Measurements from ENCODE around the gene FAM234A.

The FAM234A gene

GRCh38 chr16:270381-271255, 36.0 kb downstream of the FAM234A start:
- no peak overlapping the region for H3K4me3 ChIP-seq (ENCODE audit: control insufficient read depth, low read depth, low read length)
- no peak for TF ChIP-seq CTCF (conservative IDR thresholded peaks at IDR 0.05; ENCODE audit: control insufficient read depth, insufficient read depth, low read depth, low read length)
- DNase-seq (ENCODE audit: low read depth), result no peak

DNA sequence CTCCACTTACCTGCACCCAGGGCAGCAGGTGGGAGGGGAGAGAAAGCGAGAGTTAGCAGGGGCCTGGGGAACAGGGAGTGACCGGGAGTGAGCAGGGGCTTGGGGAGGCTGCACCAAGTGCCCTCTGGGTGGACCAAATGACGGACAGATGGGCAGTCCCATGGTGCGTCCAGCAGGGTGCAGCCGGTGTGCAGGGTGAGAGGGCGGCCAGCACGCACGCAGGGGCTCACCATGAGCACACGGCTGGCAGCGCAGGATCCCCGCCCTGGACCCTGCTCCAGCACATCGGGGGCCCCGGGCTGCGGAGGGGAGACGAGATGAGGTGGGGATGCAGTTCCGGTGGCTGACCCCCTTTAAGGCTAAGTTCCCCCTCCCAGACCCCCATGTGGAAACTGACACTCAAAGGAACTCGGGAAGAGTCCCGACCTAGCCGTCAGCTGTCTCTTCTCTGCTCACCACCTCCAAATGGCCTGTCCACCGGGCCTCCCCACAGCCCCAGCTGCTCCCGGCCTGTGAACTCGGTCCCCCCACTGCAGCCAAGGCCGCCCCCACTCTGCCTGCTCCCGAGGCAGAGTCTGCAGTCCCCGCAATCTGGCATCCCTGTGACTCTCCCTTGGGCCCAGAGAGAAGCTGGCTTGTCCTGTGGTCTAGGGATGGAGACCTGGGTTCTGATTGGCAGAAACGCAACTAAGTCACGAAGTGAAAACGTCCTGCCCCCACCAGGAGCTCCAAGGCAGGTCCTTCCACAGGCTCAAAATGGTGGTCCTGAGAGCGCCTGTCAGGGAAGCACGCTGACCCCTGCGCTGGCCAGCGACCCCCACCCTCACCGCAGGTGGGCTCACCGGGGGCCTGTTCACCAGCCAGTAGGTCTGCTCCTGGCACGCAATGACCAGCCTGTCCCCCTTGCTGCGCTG, 38.3 kb downstream of the FAM234A start:
- no peak for DNase-seq (ENCODE audit: low read depth)
- no peak overlapping the region for H3K4me3 ChIP-seq (ENCODE audit: control insufficient read depth, low read depth, low read length)
- TF ChIP-seq CTCF (conservative IDR thresholded peaks at IDR 0.05; ENCODE audit: control insufficient read depth, insufficient read depth, low read depth, low read length), result no peak

DNA sequence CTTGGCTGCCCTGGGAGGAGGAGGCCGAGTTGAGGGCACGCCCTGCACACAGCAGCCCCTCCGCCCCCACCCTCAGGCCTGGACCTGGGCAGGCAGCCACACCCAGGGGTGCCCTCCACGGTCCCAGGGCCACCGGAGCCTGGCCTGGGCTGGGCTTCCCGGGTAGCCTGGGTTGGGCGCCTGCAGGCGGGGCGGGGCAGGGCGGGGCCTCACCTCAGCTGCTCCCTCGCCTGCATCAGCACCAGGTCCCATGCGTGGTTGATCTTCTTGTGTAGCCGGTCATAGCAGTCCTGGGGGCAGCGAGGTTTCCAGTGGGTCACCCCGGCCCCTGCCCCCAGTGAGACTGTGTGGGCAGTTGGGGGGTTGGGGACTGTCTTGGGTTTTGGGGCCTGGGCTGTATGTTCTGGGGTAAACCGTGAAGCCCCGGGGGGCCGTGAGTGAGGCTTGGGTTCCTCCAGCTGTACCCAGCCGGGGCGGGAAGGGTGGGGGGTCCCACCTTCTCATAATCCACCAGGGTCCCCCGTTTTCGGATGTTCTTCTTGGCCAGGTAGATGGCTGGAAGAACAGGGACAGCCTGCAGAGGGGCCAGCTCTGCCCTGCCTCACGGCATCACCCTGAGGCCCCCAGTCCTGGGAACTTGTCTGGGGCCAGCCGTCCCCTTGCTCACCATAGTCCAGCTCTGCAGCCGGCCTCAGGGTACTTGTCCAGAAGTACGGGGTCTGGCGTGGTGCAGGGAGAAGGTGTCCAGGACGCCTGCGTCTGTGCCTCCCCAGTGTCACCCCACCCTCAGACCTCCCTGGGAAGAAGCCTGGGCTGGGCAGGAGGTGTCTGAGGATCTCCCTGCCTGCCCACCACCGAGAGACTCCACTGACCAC, 39.2 kb downstream of the FAM234A start:
- H3K4me3 ChIP-seq (ENCODE audit: control insufficient read depth, low read depth, low read length), result no peak overlapping the region
- no peak for TF ChIP-seq CTCF (conservative IDR thresholded peaks at IDR 0.05; ENCODE audit: control insufficient read depth, insufficient read depth, low read depth, low read length)
- no peak for DNase-seq (ENCODE audit: low read depth)

GRCh38 chr16:275041-275641, 40.5 kb downstream of the FAM234A start:
- no peak overlapping the region for H3K4me3 ChIP-seq (ENCODE audit: control insufficient read depth, low read depth, low read length)
- no peak for DNase-seq (ENCODE audit: low read depth)
- no peak for TF ChIP-seq CTCF (conservative IDR thresholded peaks at IDR 0.05; ENCODE audit: control insufficient read depth, insufficient read depth, low read depth, low read length)

DNA sequence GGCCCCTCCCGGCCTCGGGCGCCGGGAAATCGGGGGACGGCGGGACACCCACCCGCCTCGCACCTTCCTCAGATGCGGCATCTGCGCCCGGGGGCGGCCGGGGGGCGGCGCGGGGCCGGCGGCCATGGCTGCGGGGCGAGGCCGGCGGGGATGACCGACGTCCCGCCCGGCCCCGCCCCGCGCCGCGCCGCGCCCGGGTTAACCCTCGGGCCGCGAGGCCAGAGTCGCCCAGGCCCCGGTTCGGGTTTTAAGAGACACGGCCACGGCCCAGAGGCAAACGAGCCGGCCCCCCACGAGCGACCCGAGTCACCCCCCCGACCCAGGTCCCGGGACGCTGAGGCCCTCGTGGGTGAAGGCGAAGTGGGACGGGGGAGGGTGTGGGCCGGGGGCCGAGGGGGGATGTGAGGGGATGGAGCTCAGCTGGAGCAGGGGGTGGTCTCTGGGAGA, 41.2 kb downstream of the FAM234A start, which contains the start of gene RGS11:
Gene RGS11, minus strand, starts transcription at position 159 of the 447 bp plus-strand sequence. Its CDS starts 33 bp downstream, at position 126.
- H3K4me3 ChIP-seq (ENCODE audit: control insufficient read depth, low read depth, low read length), result no peak within 1 kb of the TSS
- no peak for TF ChIP-seq CTCF (conservative IDR thresholded peaks at IDR 0.05; ENCODE audit: control insufficient read depth, insufficient read depth, low read depth, low read length)
- no peak for DNase-seq (ENCODE audit: low read depth)
